ENCODE measurements around the gene RAD51B. TPM values are rescaled to one million over a fixed set of nuclear protein-coding genes. Genes with fewer than 3 reads are reported as not detected.
"Not testable (repeated sequence)": the region's sequence is repeated elsewhere in the genome, so short reads cannot be mapped to it uniquely, and the experiment has no call there.

The RAD51B gene
- total RNA-seq, 1 experiment from 2014 or later, result 8.5 TPM

- CTCF ChIA-PET, result no interaction called here
Observed at GRCh38 chr14:67967206-67967605, 147.6 kb downstream of the RAD51B start.

GRCh38 chr14:67967970-67968369 lies 148.4 kb downstream of the RAD51B start:
- POLR2A ChIA-PET; H3K4me1 ChIP-seq (ENCODE audit: control insufficient read depth, insufficient read depth, low read length); H3K27me3 ChIP-seq (ENCODE audit: control insufficient read depth, insufficient read depth, low read length); in situ Hi-C loops (cut with HindIII; ENCODE audit: low pct_unique_long_range_greater_than_20kb, low sequenced_read_pairs); BruUV-seq (replicated peaks); ATAC-seq; H3K36me3 ChIP-seq (ENCODE audit: control insufficient read depth, insufficient read depth, low read length); H3K4me3 ChIP-seq (ENCODE audit: low read depth in 2 of 2, low read length in 2 of 2); H3K27ac ChIP-seq (ENCODE audit: low read length); CTCF ChIA-PET; H3K9me3 ChIP-seq (ENCODE audit: control insufficient read depth, insufficient read depth, low read depth, low read length); intact Hi-C loops (cut with micrococcal nuclease; ENCODE audit: unreplicated experiment); DNase-seq (ENCODE audit: low read depth, low spot score): not testable (repeated sequence)

More at GRCh38 chr14:67967206-67967605, 147.6 kb downstream of the RAD51B start:
- in situ Hi-C loops (cut with HindIII; ENCODE audit: low pct_unique_long_range_greater_than_20kb, low sequenced_read_pairs) (no loop called here), intact Hi-C loops (cut with micrococcal nuclease; ENCODE audit: unreplicated experiment) (no loop called here)
- Histone ChIP-seq H3K9me3 (ENCODE audit: control insufficient read depth, insufficient read depth, low read depth, low read length) (no peaks in the 10 kb centered on the region), H3K36me3 (ENCODE audit: control insufficient read depth, insufficient read depth, low read length) (no peaks in the 10 kb centered on the region), H3K27ac (ENCODE audit: low read length) (no peak overlapping the region), H3K4me1 (ENCODE audit: control insufficient read depth, insufficient read depth, low read length) (no peaks in the 10 kb centered on the region), H3K27me3 (ENCODE audit: control insufficient read depth, insufficient read depth, low read length) (no peaks in the 10 kb centered on the region), H3K4me3 (ENCODE audit: low read depth in 2 of 2, low read length in 2 of 2) (no peak overlapping the region)
- TF ChIP-seq REST (IDR thresholded peaks at IDR 0.05; ENCODE audit: insufficient read depth in 1 of 2, low read depth in 2 of 2, low read length in 1 of 2), result no peak
- TF ChIP-seq SIN3A (IDR thresholded peaks at IDR 0.05; ENCODE audit: borderline replicate concordance, insufficient read depth, low read depth, low read length), result no peak
- TF ChIP-seq TCF7L2 (IDR thresholded peaks at IDR 0.05; ENCODE audit: low read depth, low read length), result no peak
- TF ChIP-seq CTCF (IDR thresholded peaks at IDR 0.05), result no peak
- TF ChIP-seq POLR2AphosphoS5 (IDR thresholded peaks at IDR 0.05; ENCODE audit: low read depth, low read length), result no peak
- DNase-seq (ENCODE audit: low read depth, low spot score), result no peak
- POLR2A ChIA-PET, result no interaction called here
- BruUV-seq (replicated peaks), result no TSS peak
- ATAC-seq, result no peak

- H3K9me3 ChIP-seq (ENCODE audit: control insufficient read depth, insufficient read depth, low read depth, low read length), result no peaks in the 10 kb centered on the region
- POLR2A ChIA-PET, result interaction anchor here (0.6 kb wide), 1 partner anchor 755 kb away, joined by 3 read pairs; no protein-coding TSS in a partner anchor
- H3K27me3 ChIP-seq (ENCODE audit: control insufficient read depth, insufficient read depth, low read length), result no peaks in the 10 kb centered on the region
- in situ Hi-C loops (cut with HindIII; ENCODE audit: low pct_unique_long_range_greater_than_20kb, low sequenced_read_pairs) (no loop called here), intact Hi-C loops (cut with micrococcal nuclease; ENCODE audit: unreplicated experiment) (no loop called here)
- no TSS peak for BruUV-seq (replicated peaks)
- ATAC-seq (no peak), DNase-seq (ENCODE audit: low read depth, low spot score) (no peak)
- no peak overlapping the region for H3K4me3 ChIP-seq (ENCODE audit: low read depth in 2 of 2, low read length in 2 of 2)
- CTCF ChIA-PET, result no interaction called here
- H3K27ac ChIP-seq (ENCODE audit: low read length), result no peak overlapping the region
- TF ChIP-seq SIN3A (IDR thresholded peaks at IDR 0.05; ENCODE audit: borderline replicate concordance, insufficient read depth, low read depth, low read length), result no peak
- TF ChIP-seq CTCF (IDR thresholded peaks at IDR 0.05), result no peak
- no peak for TF ChIP-seq POLR2AphosphoS5 (IDR thresholded peaks at IDR 0.05; ENCODE audit: low read depth, low read length)
- TF ChIP-seq REST (IDR thresholded peaks at IDR 0.05; ENCODE audit: insufficient read depth in 1 of 2, low read depth in 2 of 2, low read length in 1 of 2), result no peak
- TF ChIP-seq TCF7L2 (IDR thresholded peaks at IDR 0.05; ENCODE audit: low read depth, low read length), result no peak
- H3K4me1 ChIP-seq (ENCODE audit: control insufficient read depth, insufficient read depth, low read length), result no peaks in the 10 kb centered on the region
- no peaks in the 10 kb centered on the region for H3K36me3 ChIP-seq (ENCODE audit: control insufficient read depth, insufficient read depth, low read length)
Observed at GRCh38 chr14:67970923-67971322, 151.3 kb downstream of the RAD51B start.
